Iris pigment epithelial cell (primary cell): ENCODE data around the gene DAPK1.

ENCODE experiments used
- DNase-seq: peaks from one replicate; pipeline ENCODE4 v3.0.0-alpha.2; 2011; ENCODE audit warnings: low read depth

Gene DAPK1

DNA sequence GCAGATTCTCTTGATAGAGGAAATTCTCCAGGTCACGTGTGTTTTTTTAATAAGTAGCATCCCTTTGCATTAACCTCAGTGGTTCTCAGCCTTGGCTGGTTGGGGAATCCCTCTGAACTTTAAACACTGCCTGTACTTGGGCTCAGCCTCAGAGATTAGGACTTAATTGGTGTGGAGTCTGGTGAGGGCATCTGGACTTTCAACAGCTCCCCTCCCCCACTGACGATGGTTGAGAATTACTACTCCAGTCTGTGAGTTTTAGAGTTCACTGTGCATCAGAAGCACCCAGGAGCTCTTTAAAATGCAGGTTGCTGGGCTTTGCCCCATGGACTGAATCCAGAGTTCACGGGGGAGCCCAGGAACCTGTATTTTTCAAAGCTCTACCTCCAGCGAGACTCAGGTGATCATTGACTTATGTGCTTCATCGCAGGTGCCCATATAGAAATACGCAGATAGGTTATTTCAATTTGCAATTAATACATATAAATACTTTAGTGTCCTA, 71.4 kb downstream of the DAPK1 start:
- no peak for DNase-seq

DNA sequence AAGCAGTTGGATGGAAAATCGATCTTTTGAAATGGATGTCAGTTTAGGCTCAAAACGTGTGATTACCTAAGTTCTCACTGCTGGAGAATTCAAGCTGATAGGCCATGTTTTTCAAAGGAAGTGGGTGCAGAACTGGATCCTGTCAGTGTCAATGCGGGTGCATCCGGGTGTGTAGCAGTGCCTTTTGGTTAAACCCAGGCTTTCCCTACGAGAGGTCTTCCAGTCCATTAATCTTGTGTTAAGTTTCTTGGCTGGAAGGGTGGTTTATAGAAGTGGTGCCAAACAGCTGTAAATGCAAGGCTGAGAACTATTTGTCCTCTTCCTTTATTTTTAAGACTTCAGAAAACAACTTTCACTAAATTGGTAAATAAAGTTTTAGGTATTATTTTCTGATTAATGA, 71.9 kb downstream of the DAPK1 start:
- peak; percentile 33 for DNase-seq

DNA sequence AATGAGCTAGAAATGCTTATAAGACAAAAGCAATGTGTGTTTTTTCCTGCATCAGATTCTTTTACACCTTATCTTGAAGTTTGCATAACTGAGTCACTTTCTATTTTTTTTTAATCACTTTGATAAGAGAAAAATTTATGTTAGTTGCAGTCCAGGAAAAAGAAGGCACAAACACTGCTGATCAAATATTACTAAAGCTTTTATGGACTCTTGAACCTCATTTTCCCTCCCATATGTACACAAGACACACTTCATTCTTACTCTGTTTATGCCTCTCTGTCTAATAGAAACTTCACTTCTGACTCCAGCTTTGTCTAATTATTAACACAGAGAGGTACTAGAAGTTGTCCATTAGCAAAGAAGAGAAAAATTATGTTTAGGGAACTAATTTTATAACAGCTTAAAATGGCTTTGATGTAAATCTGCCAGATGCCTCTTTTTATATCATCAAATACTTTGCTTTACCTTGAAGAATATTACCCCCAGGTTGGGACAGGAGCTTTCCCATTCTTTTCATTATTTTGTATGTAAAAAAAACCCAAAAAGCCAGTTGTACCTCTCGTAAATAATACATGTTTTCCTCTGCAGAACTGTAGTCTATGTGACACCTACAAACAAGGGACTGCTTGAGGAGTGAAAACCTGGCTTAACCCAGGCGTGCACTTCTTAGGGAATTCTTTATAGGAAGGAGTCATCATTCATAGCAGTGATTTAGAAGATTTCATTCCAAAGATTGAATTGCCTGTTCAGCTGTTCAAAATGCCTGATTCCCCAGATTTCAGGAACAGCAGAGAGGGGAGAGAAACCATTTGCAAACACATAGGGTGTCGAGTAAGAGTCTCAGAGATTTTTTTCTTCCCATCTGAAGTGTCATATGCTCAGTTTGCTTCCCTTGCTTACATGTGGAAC, 72.6 kb downstream of the DAPK1 start:
- no peak for DNase-seq

GRCh38 chr9:87572719-87573118, 75.1 kb downstream of the DAPK1 start:
- no peak for DNase-seq

DNA sequence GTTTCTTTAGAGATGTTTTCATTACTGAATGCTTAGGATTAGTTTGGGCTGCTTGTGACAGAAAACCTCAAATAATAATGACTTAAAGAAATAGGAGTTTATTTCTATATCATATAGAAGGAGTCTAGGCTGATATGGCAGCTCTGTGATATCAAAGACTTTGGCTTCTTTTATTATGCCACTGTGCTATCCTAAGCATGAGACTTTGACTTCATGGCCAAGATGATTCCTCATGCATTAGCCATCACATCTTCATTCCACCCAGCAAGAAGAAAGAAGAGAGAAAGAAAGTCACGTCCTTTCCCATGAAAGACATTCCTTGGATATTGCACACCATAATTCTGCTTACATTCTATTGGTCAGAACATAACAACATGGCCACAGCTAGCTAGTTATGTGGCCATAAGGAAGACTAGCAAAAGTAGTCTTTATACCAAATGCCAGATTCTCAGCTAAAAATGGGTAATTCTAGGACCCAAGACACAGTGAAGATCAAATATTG, 76.2 kb downstream of the DAPK1 start:
- DNase-seq, result no peak

DNA sequence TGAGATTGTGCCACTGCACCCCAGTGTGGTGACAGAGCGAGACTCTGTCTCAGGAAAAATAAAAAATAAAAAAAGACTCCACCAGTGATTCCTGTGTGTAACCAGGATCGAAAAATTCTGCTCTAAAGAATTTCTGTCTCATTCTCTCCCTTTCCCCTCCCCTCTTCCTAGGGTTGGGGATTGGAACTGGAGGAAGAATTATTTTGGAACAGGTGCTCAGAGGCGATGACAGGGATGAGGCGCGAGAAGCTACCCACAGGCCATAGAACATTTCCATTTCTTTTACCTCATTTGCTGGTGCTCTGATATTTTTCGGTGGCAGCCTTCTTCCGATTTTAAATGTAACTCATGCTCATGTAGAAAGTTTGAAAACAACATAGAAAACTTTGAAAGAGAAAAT, 80.1 kb downstream of the DAPK1 start:
- DNase-seq, result no peak

GRCh38 chr9:87578625-87579024, 81.0 kb downstream of the DAPK1 start:
- peak; percentile 61 for DNase-seq

DNA sequence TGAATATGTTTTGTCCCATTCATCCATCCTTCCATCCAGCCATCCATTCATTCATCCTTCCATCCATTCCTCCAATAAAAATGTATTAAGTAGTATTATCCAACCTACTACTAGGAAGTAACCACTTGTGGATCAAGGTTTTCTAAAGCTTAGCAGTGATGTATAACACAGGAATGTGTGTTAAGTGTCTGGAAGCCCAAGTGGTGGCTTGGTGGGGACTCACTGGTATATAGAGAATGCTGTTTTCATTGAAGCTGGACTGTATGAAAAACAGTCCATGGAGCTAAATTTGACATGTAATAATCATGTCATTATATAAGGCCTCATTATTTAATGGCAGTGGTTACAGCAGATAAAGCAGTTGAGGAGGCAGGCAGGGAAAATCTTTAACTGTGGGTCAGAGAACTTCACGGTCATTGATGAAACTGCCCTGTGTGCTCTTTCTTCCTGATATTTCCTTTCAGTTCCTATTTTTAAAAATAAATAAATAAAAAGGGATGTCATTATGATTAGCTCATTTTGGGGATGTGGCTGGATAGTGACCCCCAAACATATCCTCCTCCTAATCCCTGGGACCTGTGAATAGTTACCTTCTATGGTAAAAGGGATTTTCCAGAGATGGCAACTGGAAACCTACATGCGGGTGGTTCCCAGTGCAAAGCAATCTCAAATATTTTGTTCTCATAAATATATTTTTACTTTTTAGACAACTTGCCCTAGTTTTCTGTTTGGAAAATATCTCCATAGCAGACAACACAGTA, 82.3 kb downstream of the DAPK1 start:
- DNase-seq, result peak; percentile 52

DNA sequence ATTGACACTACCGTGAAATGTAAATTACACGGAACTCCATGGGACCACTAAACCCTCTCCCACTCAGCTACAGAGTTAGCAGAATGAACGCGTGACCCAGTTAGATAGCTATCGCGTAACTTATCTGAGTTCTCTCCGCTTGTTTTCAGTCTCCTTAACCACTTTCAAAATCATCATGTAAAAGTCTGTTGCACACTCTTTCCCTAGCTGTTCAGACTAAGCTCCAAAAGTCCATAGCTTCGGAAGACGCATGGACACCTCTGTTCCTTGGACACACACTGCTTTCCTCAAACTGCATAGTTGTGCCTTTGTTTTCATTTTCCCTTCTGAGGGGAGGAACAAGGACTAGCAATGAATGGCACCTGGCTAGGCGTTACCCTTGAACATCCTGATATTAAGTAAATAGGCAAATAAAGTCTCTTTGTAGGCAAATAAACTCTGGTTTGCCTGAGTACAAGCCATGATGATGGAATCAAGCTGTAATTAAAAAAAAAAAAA, 83.3 kb downstream of the DAPK1 start:
- DNase-seq, result no peak

GRCh38 chr9:87581513-87581912, 83.8 kb downstream of the DAPK1 start:
- DNase-seq, result peak; percentile 40

- DNase-seq, result no peak
These were observed 84.4 kb downstream of the DAPK1 start for GRCh38 chr9:87581949-87582637.

DNA sequence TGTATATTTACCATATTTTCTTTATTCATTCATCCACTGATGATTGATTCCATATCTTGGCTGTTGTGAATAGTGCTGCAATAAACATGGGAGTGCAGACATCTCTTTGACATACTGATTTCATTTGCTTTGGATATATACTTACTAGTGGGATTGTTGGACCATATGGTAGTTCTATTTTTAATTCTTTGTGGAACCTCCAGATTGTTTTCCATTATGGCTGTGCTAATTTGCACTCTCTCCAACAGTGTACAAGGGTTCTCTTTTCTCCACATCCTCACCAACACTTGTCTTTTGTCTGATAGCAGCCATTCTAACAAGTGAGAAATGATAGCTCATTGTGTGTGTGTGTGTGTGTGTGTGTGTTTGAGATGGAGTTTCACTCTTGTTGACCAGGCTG, 86.7 kb downstream of the DAPK1 start:
- no peak for DNase-seq

GRCh38 chr9:87585123-87585855, 87.6 kb downstream of the DAPK1 start:
- no peak for DNase-seq

DNA sequence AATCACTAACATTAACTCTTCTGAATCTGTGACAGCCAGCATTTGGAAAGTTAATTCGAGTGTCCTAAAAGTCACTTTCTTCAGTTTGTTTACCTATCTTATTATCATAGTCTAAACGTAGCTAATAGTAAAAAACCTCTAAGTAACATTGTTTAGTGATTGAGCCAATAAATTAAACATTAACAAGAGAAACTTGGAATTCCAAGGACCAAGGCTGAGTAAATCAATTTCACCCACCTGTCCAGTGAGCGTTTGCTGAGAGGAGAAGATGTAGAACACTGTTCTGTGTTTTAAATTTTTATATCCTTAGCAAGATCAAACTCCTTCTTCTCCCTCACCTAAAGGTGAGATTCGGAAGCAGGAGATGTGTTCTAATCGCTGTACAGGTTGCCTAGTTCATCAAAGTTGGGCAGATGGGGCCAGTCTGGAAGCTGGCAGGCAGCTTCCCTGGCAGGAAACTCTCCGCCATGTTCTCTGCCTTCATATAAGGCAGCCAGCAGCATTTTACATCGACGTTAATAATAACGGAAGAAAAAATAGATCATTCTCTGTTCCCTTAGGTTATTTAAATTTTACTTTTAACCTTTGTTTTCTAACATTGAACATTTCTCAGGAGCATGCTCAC, 89.2 kb downstream of the DAPK1 start:
- no peak for DNase-seq

DNA sequence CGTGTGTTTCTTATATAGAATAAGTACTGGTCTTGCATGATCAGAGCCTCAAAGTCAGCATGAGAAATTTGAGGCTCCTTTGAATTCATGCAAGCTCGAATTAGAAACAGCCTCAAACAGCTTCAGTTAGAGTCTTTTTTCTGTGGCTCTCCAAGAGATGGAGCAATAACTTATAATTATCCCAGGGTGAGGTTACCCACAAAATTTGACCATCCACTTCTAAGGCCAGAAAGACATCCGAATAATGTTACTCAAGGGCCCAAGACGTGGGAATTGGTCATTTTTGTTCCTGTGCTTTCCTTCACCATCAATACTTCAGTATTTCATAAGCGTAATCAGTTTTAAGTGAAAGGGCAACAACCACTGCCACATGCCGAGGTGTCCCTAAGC, 89.7 kb downstream of the DAPK1 start:
- DNase-seq, result no peak

- DNase-seq, result no peak
These were observed 90.2 kb downstream of the DAPK1 start for GRCh38 chr9:87587864-87588263.

DNA sequence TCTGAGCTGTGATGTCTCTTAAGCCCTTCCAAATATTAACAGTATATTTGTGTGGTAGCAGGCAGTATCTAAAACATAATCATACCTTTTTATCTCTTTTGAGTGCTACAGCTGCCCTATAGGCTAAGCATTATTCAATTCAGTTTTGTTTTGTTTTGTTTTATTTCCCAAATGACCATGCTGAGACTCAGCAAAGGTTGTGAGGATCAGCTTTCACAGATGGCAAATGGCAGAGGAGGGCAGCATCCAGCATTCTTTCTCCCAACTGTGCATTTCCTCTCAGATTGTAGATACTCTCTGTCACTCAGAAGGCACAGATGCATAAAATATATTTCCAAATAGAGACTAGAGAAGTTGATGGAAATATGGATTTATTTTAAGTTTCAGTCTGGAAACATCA, 90.7 kb downstream of the DAPK1 start:
- DNase-seq, result no peak

GRCh38 chr9:87590996-87591395, 93.3 kb downstream of the DAPK1 start:
- no peak for DNase-seq

DNA sequence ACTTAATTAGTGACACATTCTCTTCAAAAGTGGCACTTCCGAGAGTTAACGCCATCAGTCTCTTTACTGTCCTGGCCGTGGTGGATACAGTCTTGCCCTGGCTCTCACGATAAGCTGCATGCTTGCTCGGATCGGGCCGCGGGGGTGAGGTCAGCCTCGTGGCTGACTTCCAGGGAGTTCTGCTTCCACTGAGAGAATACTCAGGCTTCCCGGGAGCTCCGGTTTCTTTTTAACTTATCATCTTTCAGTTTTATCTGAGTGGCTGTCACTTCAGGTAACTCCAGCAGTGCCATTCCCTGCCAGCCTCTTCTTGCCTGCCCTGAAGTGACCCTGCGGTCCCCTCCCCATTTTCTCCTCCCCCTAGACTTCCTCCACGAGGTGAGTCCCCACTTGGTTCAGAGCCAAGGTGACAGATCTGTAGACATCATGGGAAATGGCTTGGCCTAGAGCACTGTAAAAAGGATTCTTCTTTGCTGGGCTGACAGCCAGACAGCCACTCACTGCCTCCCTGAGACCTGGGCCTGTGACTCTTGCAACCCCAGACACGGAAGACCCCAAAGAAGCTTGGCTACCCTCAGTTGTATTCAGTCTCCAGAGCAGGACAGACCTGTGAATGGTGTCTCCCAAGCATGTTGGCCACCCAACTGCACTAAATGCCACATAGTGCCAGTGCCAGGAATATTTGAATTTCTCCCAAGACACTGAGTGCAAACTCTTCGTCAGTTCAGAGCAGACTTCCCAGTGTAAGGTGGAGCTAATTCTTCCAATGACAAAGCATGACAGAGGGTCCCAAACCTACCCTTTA, 95.1 kb downstream of the DAPK1 start:
- peak; percentile 79 for DNase-seq

DNA sequence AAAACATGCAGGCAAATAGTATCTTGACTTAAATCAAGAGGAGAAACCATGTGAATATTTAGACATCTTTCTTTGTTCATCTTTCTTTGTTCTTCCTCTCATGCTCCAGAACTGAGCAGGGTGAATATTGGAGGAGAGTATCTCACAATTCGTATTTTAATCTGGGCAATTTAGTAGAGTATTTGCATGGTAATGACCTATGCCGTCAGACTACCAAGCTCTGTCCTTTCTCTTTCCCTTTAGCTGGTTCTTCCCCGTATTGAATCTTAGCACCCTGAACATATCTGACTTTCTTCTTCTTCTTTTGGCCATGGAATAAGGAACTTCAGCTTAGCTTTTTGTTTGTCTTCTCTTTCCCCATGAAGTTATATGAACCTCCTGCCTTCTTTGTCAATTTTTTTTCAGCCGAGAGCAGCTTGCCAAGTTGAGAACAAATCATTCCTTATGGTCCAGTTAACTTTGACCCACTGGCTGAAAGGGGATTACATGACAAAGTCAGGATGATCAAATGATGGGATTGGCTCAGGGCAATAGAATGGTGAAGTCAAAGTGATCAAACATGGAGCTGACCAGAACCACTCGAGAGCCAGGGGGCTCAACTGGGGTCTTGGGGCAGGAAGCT, 95.8 kb downstream of the DAPK1 start:
- DNase-seq, result no peak
